Measurements from ENCODE around the gene LRRC23. TPM values are rescaled to one million over a fixed set of nuclear protein-coding genes. Genes with fewer than 3 reads are reported as not detected.
A peak's percentile ranks its signal among the peaks of the same experiment; 100 is the strongest.
"Not testable (repeated sequence)": the region's sequence is repeated elsewhere in the genome, so short reads cannot be mapped to it uniquely, and the experiment has no call there.

LRRC23 gene
- total and polyA plus RNA-seq, 2 experiments from 2014 or later: 2.4 to 9.1 TPM

- Histone ChIP-seq H3K27ac (ENCODE audit: low read depth) (no peak overlapping the region), H3F3A (replicated peaks; ENCODE audit: low read depth) (peaks cover 20% of the 10 kb centered on the region), H3K36me3 (ENCODE audit: insufficient read depth) (no peaks in the 10 kb centered on the region), H3K79me2 (replicated peaks; ENCODE audit: insufficient read depth) (no peaks in the 10 kb centered on the region), H3K4me2 (no peak overlapping the region), H3K27me3 (ENCODE audit: insufficient read depth) (no peaks in the 10 kb centered on the region), H3K4me3 (no peak overlapping the region), H2AFZ (no peak overlapping the region), H3K4me1 (ENCODE audit: insufficient read depth) (peaks cover 36% of the 10 kb centered on the region), H3K9me2 (ENCODE audit: insufficient read depth) (no peaks in the 10 kb centered on the region), H4K20me1 (replicated peaks; ENCODE audit: insufficient read depth) (no peaks in the 10 kb centered on the region)
- Mint-ChIP-seq H3K36me3 (ENCODE audit: low read depth) (0 out of 3 replicates have a peak, but pooled peaks cover 4% of the 10 kb centered on the region), H3K4me3 (no peak overlapping the region), H3K9me3 (no peaks in the 10 kb centered on the region), H3K27me3 (ENCODE audit: insufficient read depth, low read depth, poor library complexity) (peaks cover 15% of the 10 kb centered on the region), H3K27ac (no peak overlapping the region), H3K4me1 (peaks cover 24% of the 10 kb centered on the region)
- TF ChIP-seq EZH2 (IDR thresholded peaks at IDR 0.05; ENCODE audit: low read depth, unreplicated experiment) (no peak), EZH2phosphoT487 (IDR thresholded peaks at IDR 0.05; ENCODE audit: unreplicated experiment) (no peak), CTCF (conservative IDR thresholded peaks at IDR 0.05; ENCODE audit: low read depth in 2 of 2) (no peak), CREB1 (CRISPR knock-in tag; IDR thresholded peaks at IDR 0.05; ENCODE audit: low read depth) (no peak)
- ATAC-seq (no peak), DNase-seq (ENCODE audit: low spot score) (no peak)
These were observed 20.9 kb upstream of the LRRC23 start for GRCh38 chr12:6883683-6884082.

- Mint-ChIP-seq H3K36me3 (ENCODE audit: low read depth) (0 out of 3 replicates have a peak, but pooled peaks cover 4% of the 10 kb centered on the region), H3K4me3 (no peak overlapping the region; the same call in 2 of the 3 replicates), H3K9me3 (no peaks in the 10 kb centered on the region), H3K27ac (peak overlapping the region; percentile 28; the same call in 1 of the 2 replicates), H3K4me1 (peaks cover 24% of the 10 kb centered on the region), H3K27me3 (ENCODE audit: insufficient read depth, low read depth, poor library complexity) (peaks cover 15% of the 10 kb centered on the region)
- peak overlapping the region; percentile 29; the same call in 1 of the 2 replicates for H3K4me2 ChIP-seq
- H3K36me3 ChIP-seq (ENCODE audit: insufficient read depth): no peaks in the 10 kb centered on the region
- no peaks in the 10 kb centered on the region for H3K9me2 ChIP-seq (ENCODE audit: insufficient read depth)
- TF ChIP-seq REST (IDR thresholded peaks at IDR 0.05; ENCODE audit: unreplicated experiment): no peak
- no peak for TF ChIP-seq CTCF (conservative IDR thresholded peaks at IDR 0.05; ENCODE audit: low read depth in 2 of 2)
- TF ChIP-seq, protein P1, sequence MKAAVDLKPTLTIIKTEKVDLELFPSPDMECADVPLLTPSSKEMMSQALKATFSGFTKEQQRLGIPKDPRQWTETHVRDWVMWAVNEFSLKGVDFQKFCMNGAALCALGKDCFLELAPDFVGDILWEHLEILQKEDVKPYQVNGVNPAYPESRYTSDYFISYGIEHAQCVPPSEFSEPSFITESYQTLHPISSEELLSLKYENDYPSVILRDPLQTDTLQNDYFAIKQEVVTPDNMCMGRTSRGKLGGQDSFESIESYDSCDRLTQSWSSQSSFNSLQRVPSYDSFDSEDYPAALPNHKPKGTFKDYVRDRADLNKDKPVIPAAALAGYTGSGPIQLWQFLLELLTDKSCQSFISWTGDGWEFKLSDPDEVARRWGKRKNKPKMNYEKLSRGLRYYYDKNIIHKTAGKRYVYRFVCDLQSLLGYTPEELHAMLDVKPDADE (IDR thresholded peaks at IDR 0.05): no peak
- TF ChIP-seq ZNF331 (CRISPR knock-in tag; IDR thresholded peaks at IDR 0.05; ENCODE audit: low read depth): no peak
- peaks cover 39% of the 10 kb centered on the region for H3K4me1 ChIP-seq (ENCODE audit: insufficient read depth)
- no peaks in the 10 kb centered on the region for H3K79me2 ChIP-seq (replicated peaks; ENCODE audit: insufficient read depth)
- DNase-seq (ENCODE audit: low spot score): peak; percentile 40
- H3K27me3 ChIP-seq (ENCODE audit: insufficient read depth): no peaks in the 10 kb centered on the region
- H3K27ac ChIP-seq (ENCODE audit: low read depth): peak overlapping the region; percentile 98
- H2AFZ ChIP-seq: peak overlapping the region; percentile 32; the same call in 1 of the 2 replicates
- H4K20me1 ChIP-seq (replicated peaks; ENCODE audit: insufficient read depth): no peaks in the 10 kb centered on the region
- ATAC-seq: peak; percentile 48
- H3K4me3 ChIP-seq: no peak overlapping the region
- peaks cover 22% of the 10 kb centered on the region for H3F3A ChIP-seq (replicated peaks; ENCODE audit: low read depth)
These were observed 20.1 kb upstream of the LRRC23 start for GRCh38 chr12:6884539-6884938.

GRCh38 chr12:6886206-6886999 is 18.2 kb upstream of the LRRC23 start:
- peaks cover 30% of the 10 kb centered on the region for H3K4me1 Mint-ChIP-seq
- H3K27ac Mint-ChIP-seq: peak overlapping the region; percentile 70; the same call in 1 of the 2 replicates
- H3K79me2 ChIP-seq (replicated peaks; ENCODE audit: insufficient read depth); H3K9me3 Mint-ChIP-seq; ATAC-seq; H2AFZ ChIP-seq; H3K4me3 ChIP-seq; H4K20me1 ChIP-seq (replicated peaks; ENCODE audit: insufficient read depth); H3K36me3 Mint-ChIP-seq (ENCODE audit: low read depth); H3K36me3 ChIP-seq (ENCODE audit: insufficient read depth); H3K27me3 ChIP-seq (ENCODE audit: insufficient read depth); H3K9me2 ChIP-seq (ENCODE audit: insufficient read depth): not testable (repeated sequence)
- H3K27ac ChIP-seq (ENCODE audit: low read depth): peak overlapping the region; percentile 98
- peak overlapping the region; percentile 15 for H3K4me2 ChIP-seq
- H3K27me3 Mint-ChIP-seq (ENCODE audit: insufficient read depth, low read depth, poor library complexity): peaks cover 16% of the 10 kb centered on the region
- peaks cover 27% of the 10 kb centered on the region for H3F3A ChIP-seq (replicated peaks; ENCODE audit: low read depth)
- DNase-seq (ENCODE audit: low spot score): peak; percentile 25
- H3K4me3 Mint-ChIP-seq: peak overlapping the region; percentile 48; the same call in 1 of the 3 replicates
- H3K4me1 ChIP-seq (ENCODE audit: insufficient read depth): peaks cover 45% of the 10 kb centered on the region

Measured in GM23338 (cell line).